Vagina (tissue), 2 donors: ENCODE results near the gene EGR2.

Source experiments
- CTCF ChIP-seq, 3 experiments: fragments of 450-650 bp in 2 of 3; fragments of 200-600 bp in 1 of 3; sonication (generic) in 1 of 3; IDR thresholded peaks; one replicate each; pipeline ENCODE4 v1.5.1; 2017 to 2019; ENCODE audit warnings: antibody characterized with exemption in 3 of 3, mild to moderate bottlenecking in 2 of 3, moderate library complexity in 2 of 3
- POLR2A ChIP-seq, 2 donors: fragments of 450-650 bp; IDR thresholded peaks; one replicate each; pipeline ENCODE4 v1.6.1; 2017; ENCODE audit warnings: antibody characterized with exemption in 2 of 2, mild to moderate bottlenecking in 2 of 2, moderate library complexity in 2 of 2
- POLR2AphosphoS5 ChIP-seq, 2 donors: sonication (generic); formaldehyde crosslinking; IDR thresholded peaks; one replicate each; pipeline ENCODE4 v1.9.0; 2017; ENCODE audit warnings: antibody characterized with exemption in 2 of 2, mild to moderate bottlenecking in 2 of 2, low read depth in 1 of 2; ENCODE audit not compliant: insufficient read depth in 1 of 2

GRCh38 chr10:62778125-62778524, 38.0 kb downstream of the EGR2 start:
- TF ChIP-seq CTCF (IDR thresholded peaks at IDR 0.05) (no peak), POLR2A (IDR thresholded peaks at IDR 0.05) (no peak), POLR2AphosphoS5 (IDR thresholded peaks at IDR 0.05; ENCODE audit: insufficient read depth in 1 of 2, low read depth in 1 of 2) (no peak)
